Measurements from ENCODE around the gene SMIM33.

- TF ChIP-seq CTCF (IDR thresholded peaks at IDR 0.05), result no peak
- no peak for TF ChIP-seq POLR2A (IDR thresholded peaks at IDR 0.05)
These were observed 26.9 kb upstream of the SMIM33 start for GRCh38 chr5:139443831-139444453.
